ENCODE data around the gene SELENOO.
A peak's percentile ranks its signal among the peaks of the same experiment; 100 is the strongest.

The SELENOO gene

DNA sequence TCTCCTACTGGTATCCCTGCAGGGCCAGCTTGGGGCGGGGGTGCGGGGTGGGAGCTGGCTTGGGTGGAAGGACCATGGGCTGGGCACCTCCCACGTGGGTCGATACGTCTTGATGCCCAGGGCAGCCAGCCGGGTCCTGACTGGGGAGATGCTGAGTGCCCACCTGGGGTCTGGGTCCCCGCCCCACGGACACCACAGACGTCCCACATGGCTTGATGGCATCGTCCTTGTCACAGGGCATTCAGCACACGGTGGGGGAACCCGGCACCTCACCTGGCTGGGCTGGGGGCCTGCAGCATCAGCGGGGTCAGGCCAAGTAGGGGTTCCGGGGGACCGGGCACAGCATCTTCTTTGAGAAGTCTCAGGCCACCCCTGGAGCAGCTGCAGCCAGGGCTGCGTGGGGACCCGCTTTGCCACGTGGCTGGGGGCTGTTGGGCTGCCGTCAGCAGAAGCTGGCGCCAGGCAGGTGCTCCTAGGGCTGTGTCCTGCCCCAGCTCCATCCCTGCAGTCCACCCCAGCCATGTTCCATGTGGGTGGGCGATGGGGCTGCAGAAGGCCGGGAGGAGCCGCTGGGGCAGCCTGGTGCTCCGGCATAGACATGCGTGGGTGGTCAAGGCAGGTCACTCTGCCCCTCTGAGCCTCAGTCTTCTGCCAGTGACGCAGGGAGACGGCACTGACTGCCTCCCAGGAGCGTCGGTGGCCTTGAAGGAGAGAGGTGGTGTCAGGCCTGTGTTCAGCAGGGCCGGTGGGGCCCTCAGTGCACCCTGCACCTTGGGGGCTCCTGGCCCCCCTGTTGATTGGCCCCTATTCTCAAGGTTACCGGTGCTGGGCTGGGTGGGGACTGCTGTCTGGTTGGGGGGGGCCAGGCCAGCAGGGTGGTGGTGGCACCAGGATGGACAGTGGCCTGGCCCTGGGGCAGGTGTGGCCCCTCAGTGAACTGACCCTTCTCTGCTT lies 8.4 kb downstream of the SELENOO start:
- H3K4me2 ChIP-seq (ENCODE audit: insufficient read depth, low read length, poor library complexity, severe bottlenecking), result no peak overlapping the region
- H2AFZ ChIP-seq (ENCODE audit: low read length), result no peak overlapping the region
- H3K14ac ChIP-seq (ENCODE audit: low read length), result no peak overlapping the region
- H2BK12ac ChIP-seq (ENCODE audit: low read length), result no peak overlapping the region
- no peak for DNase-seq (ENCODE audit: low spot score)
- H2BK5ac ChIP-seq (ENCODE audit: low read length), result no peak overlapping the region
- H4K91ac ChIP-seq (ENCODE audit: low read depth, low read length, poor library complexity), result no peak overlapping the region
- peaks cover 5% of the 10 kb centered on the region for H3K79me1 ChIP-seq (ENCODE audit: low read depth, low read length)
- no peak overlapping the region for H2BK15ac ChIP-seq (ENCODE audit: low read length)
- peak overlapping the region; percentile 21 for H3K18ac ChIP-seq (ENCODE audit: low read length)
- H3K4me1 ChIP-seq (ENCODE audit: control insufficient read depth in 2 of 2, insufficient read depth in 1 of 2, low read depth in 1 of 2, low read length in 2 of 2), result peaks cover 0 to 8% of the 10 kb centered on the region in 2 donors
- H3K9me3 ChIP-seq (replicated peaks in 1 of 2; ENCODE audit: control insufficient read depth in 2 of 2, insufficient read depth in 1 of 2, low read depth in 1 of 2, low read length in 2 of 2), result peaks cover 0 to 2% of the 10 kb centered on the region in 2 donors
- peak overlapping the region; percentile 43 for H3K23ac ChIP-seq (ENCODE audit: low read depth, low read length, poor library complexity)
- no peak overlapping the region for H3K4ac ChIP-seq (ENCODE audit: low read length)
- no peaks in the 10 kb centered on the region for H3K27me3 ChIP-seq (ENCODE audit: control insufficient read depth in 3 of 3, insufficient read depth in 3 of 3, low read depth in 1 of 3, low read length in 3 of 3)
- no peak overlapping the region for H2BK120ac ChIP-seq (ENCODE audit: low read depth, low read length)
- no peak overlapping the region for H2AK5ac ChIP-seq (ENCODE audit: low read depth, low read length)
- peak overlapping the region; percentile 74 for H3K9ac ChIP-seq (ENCODE audit: low read depth, low read length, poor library complexity)
- WGBS, 2 donors (ENCODE audit: extremely low coverage in 2 of 2, insufficient read length in 2 of 2, insufficient replicate concordance in 1 of 2), result no CpG with 5 or more reads among the region's 31 CpGs
- H3K4me3 ChIP-seq (ENCODE audit: low read length in 2 of 2), result no peak overlapping the region
- peak overlapping the region; percentile 23 for H4K8ac ChIP-seq (ENCODE audit: low read depth, low read length)
- H3K27ac ChIP-seq (replicated peaks; ENCODE audit: low read length), result no peak overlapping the region
- H3K36me3 ChIP-seq (replicated peaks in 1 of 2; ENCODE audit: control insufficient read depth in 2 of 2, insufficient read depth in 2 of 2, low read length in 2 of 2), result peaks cover 34 to 78% of the 10 kb centered on the region in 2 donors

- Histone ChIP-seq H2BK12ac (ENCODE audit: low read length) (no peak overlapping the region), H3K4me2 (ENCODE audit: insufficient read depth, low read length, poor library complexity, severe bottlenecking) (no peak overlapping the region), H3K9me3 (replicated peaks in 1 of 2; ENCODE audit: control insufficient read depth in 2 of 2, insufficient read depth in 1 of 2, low read depth in 1 of 2, low read length in 2 of 2) (peaks cover 0 to 2% of the 10 kb centered on the region in 2 donors), H3K27me3 (ENCODE audit: control insufficient read depth in 3 of 3, insufficient read depth in 3 of 3, low read depth in 1 of 3, low read length in 3 of 3) (no peaks in the 10 kb centered on the region), H3K4me1 (ENCODE audit: control insufficient read depth in 2 of 2, insufficient read depth in 1 of 2, low read depth in 1 of 2, low read length in 2 of 2) (peaks cover 0 to 8% of the 10 kb centered on the region in 2 donors), H4K8ac (ENCODE audit: low read depth, low read length) (no peak overlapping the region), H2AK5ac (ENCODE audit: low read depth, low read length) (no peak overlapping the region), H3K23ac (ENCODE audit: low read depth, low read length, poor library complexity) (no peak overlapping the region), H3K18ac (ENCODE audit: low read length) (no peak overlapping the region), H2BK15ac (ENCODE audit: low read length) (no peak overlapping the region), H3K14ac (ENCODE audit: low read length) (no peak overlapping the region), H3K4ac (ENCODE audit: low read length) (no peak overlapping the region), H2AFZ (ENCODE audit: low read length) (no peak overlapping the region), H2BK5ac (ENCODE audit: low read length) (no peak overlapping the region), H3K27ac (replicated peaks; ENCODE audit: low read length) (no peak overlapping the region), H3K36me3 (replicated peaks in 1 of 2; ENCODE audit: control insufficient read depth in 2 of 2, insufficient read depth in 2 of 2, low read length in 2 of 2) (peaks cover 36 to 78% of the 10 kb centered on the region in 2 donors), H3K9ac (ENCODE audit: low read depth, low read length, poor library complexity) (peak overlapping the region; percentile 72), H3K4me3 (ENCODE audit: low read length in 2 of 2) (no peak overlapping the region), H4K91ac (ENCODE audit: low read depth, low read length, poor library complexity) (no peak overlapping the region), H3K79me1 (ENCODE audit: low read depth, low read length) (peaks cover 5% of the 10 kb centered on the region), H2BK120ac (ENCODE audit: low read depth, low read length) (no peak overlapping the region)
- DNase-seq (ENCODE audit: low spot score), result no peak
- no CpG with 5 or more reads among the region's 20 CpGs for WGBS, 2 donors (ENCODE audit: extremely low coverage in 2 of 2, insufficient read length in 2 of 2, insufficient replicate concordance in 1 of 2)
These were observed 9.1 kb downstream of the SELENOO start for GRCh38 chr22:50209893-50210292.

GRCh38 chr22:50210378-50211139 lies 9.7 kb downstream of the SELENOO start:
- no CpG with 5 or more reads among the region's 32 CpGs for WGBS, 2 donors (ENCODE audit: extremely low coverage in 2 of 2, insufficient read length in 2 of 2, insufficient replicate concordance in 1 of 2)
- DNase-seq (ENCODE audit: low spot score), result no peak
- H3K36me3 ChIP-seq (replicated peaks in 1 of 2; ENCODE audit: control insufficient read depth in 2 of 2, insufficient read depth in 2 of 2, low read length in 2 of 2), result peaks cover 41 to 78% of the 10 kb centered on the region in 2 donors
- peaks cover 4% of the 10 kb centered on the region for H3K79me1 ChIP-seq (ENCODE audit: low read depth, low read length)
- no peak overlapping the region for H4K91ac ChIP-seq (ENCODE audit: low read depth, low read length, poor library complexity)
- H4K8ac ChIP-seq (ENCODE audit: low read depth, low read length), result no peak overlapping the region
- no peak overlapping the region for H3K4me2 ChIP-seq (ENCODE audit: insufficient read depth, low read length, poor library complexity, severe bottlenecking)
- peaks cover 0 to 8% of the 10 kb centered on the region in 2 donors for H3K4me1 ChIP-seq (ENCODE audit: control insufficient read depth in 2 of 2, insufficient read depth in 1 of 2, low read depth in 1 of 2, low read length in 2 of 2)
- peak overlapping the region; percentile 63 for H2BK5ac ChIP-seq (ENCODE audit: low read length)
- H3K23ac ChIP-seq (ENCODE audit: low read depth, low read length, poor library complexity), result no peak overlapping the region
- peaks cover 0 to 2% of the 10 kb centered on the region in 2 donors for H3K9me3 ChIP-seq (replicated peaks in 1 of 2; ENCODE audit: control insufficient read depth in 2 of 2, insufficient read depth in 1 of 2, low read depth in 1 of 2, low read length in 2 of 2)
- H3K27ac ChIP-seq (replicated peaks; ENCODE audit: low read length), result no peak overlapping the region
- H2BK120ac ChIP-seq (ENCODE audit: low read depth, low read length), result no peak overlapping the region
- H2AFZ ChIP-seq (ENCODE audit: low read length), result no peak overlapping the region
- no peak overlapping the region for H2BK15ac ChIP-seq (ENCODE audit: low read length)
- H3K4ac ChIP-seq (ENCODE audit: low read length), result no peak overlapping the region
- H3K18ac ChIP-seq (ENCODE audit: low read length), result no peak overlapping the region
- no peak overlapping the region for H3K4me3 ChIP-seq (ENCODE audit: low read length in 2 of 2)
- no peak overlapping the region for H2AK5ac ChIP-seq (ENCODE audit: low read depth, low read length)
- peak overlapping the region; percentile 59 for H2BK12ac ChIP-seq (ENCODE audit: low read length)
- H3K14ac ChIP-seq (ENCODE audit: low read length), result no peak overlapping the region
- H3K27me3 ChIP-seq (ENCODE audit: control insufficient read depth in 3 of 3, insufficient read depth in 3 of 3, low read depth in 1 of 3, low read length in 3 of 3), result no peaks in the 10 kb centered on the region
- H3K9ac ChIP-seq (ENCODE audit: low read depth, low read length, poor library complexity), result no peak overlapping the region

GRCh38 chr22:50211147-50211546 lies 10.3 kb downstream of the SELENOO start:
- Histone ChIP-seq H3K79me1 (ENCODE audit: low read depth, low read length) (peaks cover 3% of the 10 kb centered on the region), H2BK15ac (ENCODE audit: low read length) (no peak overlapping the region), H2AFZ (ENCODE audit: low read length) (no peak overlapping the region), H3K4ac (ENCODE audit: low read length) (no peak overlapping the region), H3K36me3 (replicated peaks in 1 of 2; ENCODE audit: control insufficient read depth in 2 of 2, insufficient read depth in 2 of 2, low read length in 2 of 2) (peaks cover 43 to 81% of the 10 kb centered on the region in 2 donors), H3K14ac (ENCODE audit: low read length) (no peak overlapping the region), H2BK120ac (ENCODE audit: low read depth, low read length) (no peak overlapping the region), H3K9me3 (replicated peaks in 1 of 2; ENCODE audit: control insufficient read depth in 2 of 2, insufficient read depth in 1 of 2, low read depth in 1 of 2, low read length in 2 of 2) (peaks cover 0 to 2% of the 10 kb centered on the region in 2 donors), H3K18ac (ENCODE audit: low read length) (no peak overlapping the region), H3K9ac (ENCODE audit: low read depth, low read length, poor library complexity) (no peak overlapping the region), H3K4me1 (ENCODE audit: control insufficient read depth in 2 of 2, insufficient read depth in 1 of 2, low read depth in 1 of 2, low read length in 2 of 2) (peaks cover 0 to 8% of the 10 kb centered on the region in 2 donors), H4K91ac (ENCODE audit: low read depth, low read length, poor library complexity) (no peak overlapping the region), H2BK12ac (ENCODE audit: low read length) (no peak overlapping the region), H2BK5ac (ENCODE audit: low read length) (no peak overlapping the region), H4K8ac (ENCODE audit: low read depth, low read length) (no peak overlapping the region), H3K27ac (replicated peaks; ENCODE audit: low read length) (no peak overlapping the region), H3K27me3 (ENCODE audit: control insufficient read depth in 3 of 3, insufficient read depth in 3 of 3, low read depth in 1 of 3, low read length in 3 of 3) (no peaks in the 10 kb centered on the region), H2AK5ac (ENCODE audit: low read depth, low read length) (no peak overlapping the region), H3K23ac (ENCODE audit: low read depth, low read length, poor library complexity) (no peak overlapping the region), H3K4me3 (ENCODE audit: low read length in 2 of 2) (no peak overlapping the region), H3K4me2 (ENCODE audit: insufficient read depth, low read length, poor library complexity, severe bottlenecking) (no peak overlapping the region)
- DNase-seq (ENCODE audit: low spot score), result no peak
- no CpG with 5 or more reads among the region's 14 CpGs for WGBS, 2 donors (ENCODE audit: extremely low coverage in 2 of 2, insufficient read length in 2 of 2, insufficient replicate concordance in 1 of 2)

Measured in neuronal stem cell (in vitro differentiated cells).